Medulla oblongata (tissue), 1 donor: ENCODE data around the gene TMEM179.
"Not testable (repeated sequence)": the region's sequence is repeated elsewhere in the genome, so short reads cannot be mapped to it uniquely, and the experiment has no call there.

ENCODE experiments used
- DNase-seq: peaks from one replicate; pipeline ENCODE4 v3.0.0-alpha.2; 2015; ENCODE audit errors: extremely low spot score

Gene TMEM179

GRCh38 chr14:104586832-104587620, 17.5 kb downstream of the TMEM179 start:
- DNase-seq: no peak

- DNase-seq: no peak
These were observed 18.4 kb downstream of the TMEM179 start for GRCh38 chr14:104585966-104586697.

GRCh38 chr14:104584557-104584956, 20.0 kb downstream of the TMEM179 start:
- no peak for DNase-seq

- no peak for DNase-seq
These were observed 20.9 kb downstream of the TMEM179 start for GRCh38 chr14:104583424-104584306.

- no peak for DNase-seq
These were observed 21.9 kb downstream of the TMEM179 start for GRCh38 chr14:104582662-104583061.

- no peak for DNase-seq
These were observed 22.6 kb downstream of the TMEM179 start for GRCh38 chr14:104582005-104582404.

GRCh38 chr14:104581521-104581920, 23.1 kb downstream of the TMEM179 start:
- DNase-seq: no peak

- no peak for DNase-seq
These were observed 23.6 kb downstream of the TMEM179 start for GRCh38 chr14:104580961-104581360.

- not testable (repeated sequence) for DNase-seq
These were observed 24.6 kb downstream of the TMEM179 start for GRCh38 chr14:104579939-104580338.

- no peak for DNase-seq
These were observed 25.1 kb downstream of the TMEM179 start, which contains the start of gene C14orf180 for GRCh38 chr14:104579507-104579906. C14orf180 (plus strand) TSS chr14:104579764; CDS start chr14:104586431, 6,667 bp downstream.

- no peak for DNase-seq
These were observed 26.3 kb downstream of the TMEM179 start for GRCh38 chr14:104578321-104578720.

- DNase-seq: no peak
These were observed 26.7 kb downstream of the TMEM179 start for GRCh38 chr14:104577847-104578301.

GRCh38 chr14:104577426-104577825, 27.1 kb downstream of the TMEM179 start:
- DNase-seq: no peak

- no peak for DNase-seq
These were observed 27.6 kb downstream of the TMEM179 start for GRCh38 chr14:104576970-104577332.

GRCh38 chr14:104576232-104576969, 28.2 kb downstream of the TMEM179 start:
- DNase-seq: no peak

GRCh38 chr14:104574978-104575583, 29.5 kb downstream of the TMEM179 start:
- DNase-seq: no peak

GRCh38 chr14:104574536-104574935, 30.0 kb downstream of the TMEM179 start:
- DNase-seq: no peak

GRCh38 chr14:104573930-104574329, 30.6 kb downstream of the TMEM179 start:
- no peak for DNase-seq

GRCh38 chr14:104572668-104573067, 31.9 kb downstream of the TMEM179 start:
- no peak for DNase-seq

- DNase-seq: no peak
These were observed 32.4 kb downstream of the TMEM179 start for GRCh38 chr14:104572024-104572626.
